ENCODE results near the gene PURA. TPM values are rescaled to one million over a fixed set of nuclear protein-coding genes. Genes with fewer than 3 reads are reported as not detected.

Gene PURA
- total RNA-seq, 1 donor: 29.7 TPM

GRCh38 chr5:140157032-140157781 is 43.3 kb downstream of the PURA start:
- Histone ChIP-seq H2AFZ (ENCODE audit: low read length) (peak overlapping the region; percentile 33), H3K36me3 (ENCODE audit: insufficient read depth, low read length) (no peaks in the 10 kb centered on the region), H3K79me2 (ENCODE audit: insufficient read depth, low read length) (no peaks in the 10 kb centered on the region), H3K4me1 (ENCODE audit: insufficient read depth, low read length) (peaks cover 4% of the 10 kb centered on the region), H3K4me3 (ENCODE audit: insufficient read depth, low read length) (peak overlapping the region; percentile 70), H3K27me3 (ENCODE audit: insufficient read depth, low read length) (no peaks in the 10 kb centered on the region), H3K27ac (ENCODE audit: low read depth, low read length) (no peak overlapping the region), H4K20me1 (ENCODE audit: insufficient read depth, low read length) (peaks cover 22% of the 10 kb centered on the region), H3K9me3 (ENCODE audit: low read depth, low read length) (no peaks in the 10 kb centered on the region), H3K4me2 (ENCODE audit: insufficient read depth, low read length) (peak overlapping the region; percentile 69)
- TF ChIP-seq CTCF (IDR thresholded peaks at IDR 0.05; ENCODE audit: extremely low read depth, low read depth, low read length): peak; percentile 82
- peak; percentile 98 for DNase-seq (ENCODE audit: insufficient read length, low spot score, missing footprints)

- no peaks in the 10 kb centered on the region for H3K27me3 ChIP-seq (ENCODE audit: insufficient read depth, low read length)
- H3K36me3 ChIP-seq (ENCODE audit: insufficient read depth, low read length): no peaks in the 10 kb centered on the region
- peaks cover 7% of the 10 kb centered on the region for H4K20me1 ChIP-seq (ENCODE audit: insufficient read depth, low read length)
- H3K4me2 ChIP-seq (ENCODE audit: insufficient read depth, low read length): no peak overlapping the region
- H3K4me3 ChIP-seq (ENCODE audit: insufficient read depth, low read length): no peak overlapping the region
- peaks cover 4% of the 10 kb centered on the region for H3K4me1 ChIP-seq (ENCODE audit: insufficient read depth, low read length)
- H3K27ac ChIP-seq (ENCODE audit: low read depth, low read length): no peak overlapping the region
- H3K9me3 ChIP-seq (ENCODE audit: low read depth, low read length): no peaks in the 10 kb centered on the region
- no peak overlapping the region for H2AFZ ChIP-seq (ENCODE audit: low read length)
- DNase-seq (ENCODE audit: insufficient read length, low spot score, missing footprints): no peak
- no peaks in the 10 kb centered on the region for H3K79me2 ChIP-seq (ENCODE audit: insufficient read depth, low read length)
- TF ChIP-seq CTCF (IDR thresholded peaks at IDR 0.05; ENCODE audit: extremely low read depth, low read depth, low read length): no peak
These were observed 45.4 kb downstream of the PURA start for GRCh38 chr5:140159014-140159927.

GRCh38 chr5:140162275-140162674 is 48.4 kb downstream of the PURA start:
- no peaks in the 10 kb centered on the region for H3K27me3 ChIP-seq (ENCODE audit: insufficient read depth, low read length)
- H3K27ac ChIP-seq (ENCODE audit: low read depth, low read length): no peak overlapping the region
- no peaks in the 10 kb centered on the region for H3K36me3 ChIP-seq (ENCODE audit: insufficient read depth, low read length)
- H4K20me1 ChIP-seq (ENCODE audit: insufficient read depth, low read length): peaks cover 3% of the 10 kb centered on the region
- no peak overlapping the region for H3K4me2 ChIP-seq (ENCODE audit: insufficient read depth, low read length)
- H3K4me1 ChIP-seq (ENCODE audit: insufficient read depth, low read length): no peaks in the 10 kb centered on the region
- no peak overlapping the region for H3K4me3 ChIP-seq (ENCODE audit: insufficient read depth, low read length)
- no peak for TF ChIP-seq CTCF (IDR thresholded peaks at IDR 0.05; ENCODE audit: extremely low read depth, low read depth, low read length)
- no peak overlapping the region for H2AFZ ChIP-seq (ENCODE audit: low read length)
- H3K79me2 ChIP-seq (ENCODE audit: insufficient read depth, low read length): no peaks in the 10 kb centered on the region
- no peaks in the 10 kb centered on the region for H3K9me3 ChIP-seq (ENCODE audit: low read depth, low read length)
- no peak for DNase-seq (ENCODE audit: insufficient read length, low spot score, missing footprints)

- Histone ChIP-seq H3K9me3 (ENCODE audit: low read depth, low read length) (no peaks in the 10 kb centered on the region), H3K79me2 (ENCODE audit: insufficient read depth, low read length) (no peaks in the 10 kb centered on the region), H3K4me3 (ENCODE audit: insufficient read depth, low read length) (no peak overlapping the region), H3K36me3 (ENCODE audit: insufficient read depth, low read length) (no peaks in the 10 kb centered on the region), H3K4me1 (ENCODE audit: insufficient read depth, low read length) (no peaks in the 10 kb centered on the region), H3K27me3 (ENCODE audit: insufficient read depth, low read length) (no peaks in the 10 kb centered on the region), H3K27ac (ENCODE audit: low read depth, low read length) (no peak overlapping the region), H2AFZ (ENCODE audit: low read length) (no peak overlapping the region), H3K4me2 (ENCODE audit: insufficient read depth, low read length) (no peak overlapping the region), H4K20me1 (ENCODE audit: insufficient read depth, low read length) (peaks cover 3% of the 10 kb centered on the region)
- DNase-seq (ENCODE audit: insufficient read length, low spot score, missing footprints): no peak
- TF ChIP-seq CTCF (IDR thresholded peaks at IDR 0.05; ENCODE audit: extremely low read depth, low read depth, low read length): no peak
These were observed 48.9 kb downstream of the PURA start for GRCh38 chr5:140162781-140163180.
